Measurements from ENCODE around the gene EXOC3.

The EXOC3 gene

GRCh38 chr5:454936-455335 is 12.0 kb downstream of the EXOC3 start:
- H3K27me3 ChIP-seq (ENCODE audit: insufficient read depth, poor library complexity, severe bottlenecking), result no peaks in the 10 kb centered on the region
- no peak for TF ChIP-seq REST (IDR thresholded peaks at IDR 0.05; ENCODE audit: insufficient replicate concordance, low read depth)
- TF ChIP-seq POLR2AphosphoS5 (IDR thresholded peaks at IDR 0.05; ENCODE audit: low read depth), result no peak
- TF ChIP-seq CTCF (IDR thresholded peaks at IDR 0.05; ENCODE audit: insufficient read depth, low read length), result no peak
- no peak for TF ChIP-seq SPI1 (IDR thresholded peaks at IDR 0.05; ENCODE audit: borderline replicate concordance, low read depth)
- TF ChIP-seq GABPA (IDR thresholded peaks at IDR 0.05; ENCODE audit: low read depth), result no peak
- no peak overlapping the region for H3K4me3 ChIP-seq (replicated peaks; ENCODE audit: insufficient read depth, low read length)
- DNase-seq (ENCODE audit: low read depth in 1 of 2, low spot score in 1 of 2), result no peak
- no peak overlapping the region for H3K27ac ChIP-seq (replicated peaks)

- DNase-seq (ENCODE audit: low read depth in 1 of 2, low spot score in 1 of 2), result no peak
- H3K27ac ChIP-seq (replicated peaks), result no peak overlapping the region
- no peaks in the 10 kb centered on the region for H3K27me3 ChIP-seq (ENCODE audit: insufficient read depth, poor library complexity, severe bottlenecking)
- TF ChIP-seq GABPA (IDR thresholded peaks at IDR 0.05; ENCODE audit: low read depth), result no peak
- TF ChIP-seq REST (IDR thresholded peaks at IDR 0.05; ENCODE audit: insufficient replicate concordance, low read depth), result no peak
- TF ChIP-seq SPI1 (IDR thresholded peaks at IDR 0.05; ENCODE audit: borderline replicate concordance, low read depth), result no peak
- TF ChIP-seq CTCF (IDR thresholded peaks at IDR 0.05; ENCODE audit: insufficient read depth, low read length), result no peak
- no peak for TF ChIP-seq POLR2AphosphoS5 (IDR thresholded peaks at IDR 0.05; ENCODE audit: low read depth)
- H3K4me3 ChIP-seq (replicated peaks; ENCODE audit: insufficient read depth, low read length), result no peak overlapping the region
Observed at GRCh38 chr5:455806-456205, 12.8 kb downstream of the EXOC3 start.

GRCh38 chr5:456351-457194 is 13.6 kb downstream of the EXOC3 start:
- Histone ChIP-seq H3K27me3 (ENCODE audit: insufficient read depth, poor library complexity, severe bottlenecking) (no peaks in the 10 kb centered on the region), H3K27ac (replicated peaks) (no peak overlapping the region), H3K4me3 (replicated peaks; ENCODE audit: insufficient read depth, low read length) (no peak overlapping the region)
- TF ChIP-seq SPI1 (IDR thresholded peaks at IDR 0.05; ENCODE audit: borderline replicate concordance, low read depth), result no peak
- no peak for TF ChIP-seq REST (IDR thresholded peaks at IDR 0.05; ENCODE audit: insufficient replicate concordance, low read depth)
- TF ChIP-seq GABPA (IDR thresholded peaks at IDR 0.05; ENCODE audit: low read depth), result no peak
- no peak for TF ChIP-seq POLR2AphosphoS5 (IDR thresholded peaks at IDR 0.05; ENCODE audit: low read depth)
- no peak for TF ChIP-seq CTCF (IDR thresholded peaks at IDR 0.05; ENCODE audit: insufficient read depth, low read length)
- DNase-seq (ENCODE audit: low read depth in 1 of 2, low spot score in 1 of 2), result no peak

Data from HL-60 (cell line).